GM13976 (cell line): ENCODE results near the gene SMYD3.

Experiments
- DNase-seq: peaks from one replicate; pipeline ENCODE4 v3.0.0; 2012; ENCODE audit warnings: low spot score
- CTCF ChIP-seq: IDR thresholded peaks from 2 replicates; pipeline ENCODE4 v1.5.1; 2012; ENCODE audit warnings: borderline replicate concordance, mild to moderate bottlenecking; ENCODE audit not compliant: insufficient read depth; ENCODE audit errors: extremely low read depth, missing control alignments, control extremely low read depth
- in situ Hi-C: fragments of 300-500 bp; cut with MboI; formaldehyde crosslinking; loops from one replicate; pipeline ENCODE4 v1.12.0; 2022; ENCODE audit warnings: low sequenced_read_pairs, mixed read lengths, inconsistent platforms; ENCODE audit not compliant: unreplicated experiment

The SMYD3 gene

DNA sequence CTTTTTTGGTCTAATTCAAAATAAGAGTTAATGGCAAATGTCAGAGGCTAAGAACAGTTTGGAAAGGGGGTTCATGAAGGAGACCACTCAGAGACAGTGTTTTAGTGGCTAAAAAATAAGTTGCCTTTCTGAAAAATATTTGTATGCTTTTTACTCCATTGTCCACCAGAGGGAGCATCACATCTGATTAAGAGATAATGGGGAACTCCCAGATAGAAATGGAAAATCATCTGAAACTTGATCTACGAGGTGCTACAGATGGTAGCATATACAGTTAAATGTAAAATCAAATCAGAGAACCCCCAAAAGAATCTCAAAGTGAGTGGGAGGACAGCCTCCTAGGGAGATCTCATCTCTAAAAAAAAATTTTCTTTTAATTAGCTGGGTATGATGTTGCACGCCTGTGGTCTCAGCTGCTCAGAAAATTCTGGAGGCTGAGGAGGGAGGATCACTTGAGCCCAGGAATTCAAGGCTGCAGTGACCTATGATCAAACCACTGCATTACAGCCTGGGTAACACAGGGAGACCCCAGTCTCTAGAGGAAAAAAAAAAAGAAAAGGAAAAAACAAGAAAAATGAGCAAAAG is 9.7 kb downstream of the SMYD3 start:
- peak; percentile 74 for DNase-seq
- peak; percentile 52 for TF ChIP-seq CTCF
- in situ Hi-C loops, result loop anchor here (5.0 kb wide), 1 partner anchor 200 kb away; no protein-coding TSS in a partner anchor

- in situ Hi-C loops, result no loop called here
- DNase-seq, result no peak
- TF ChIP-seq CTCF, result peak; percentile 54
Measured at GRCh38 chr1:246492611-246493245, 14.4 kb downstream of the SMYD3 start.

GRCh38 chr1:246491551-246492053 is 15.5 kb downstream of the SMYD3 start:
- in situ Hi-C loops, result no loop called here
- no peak for TF ChIP-seq CTCF
- no peak for DNase-seq

- no peak for DNase-seq
- in situ Hi-C loops, result no loop called here
- no peak for TF ChIP-seq CTCF
Measured at GRCh38 chr1:246488674-246489073, 18.4 kb downstream of the SMYD3 start.

DNA sequence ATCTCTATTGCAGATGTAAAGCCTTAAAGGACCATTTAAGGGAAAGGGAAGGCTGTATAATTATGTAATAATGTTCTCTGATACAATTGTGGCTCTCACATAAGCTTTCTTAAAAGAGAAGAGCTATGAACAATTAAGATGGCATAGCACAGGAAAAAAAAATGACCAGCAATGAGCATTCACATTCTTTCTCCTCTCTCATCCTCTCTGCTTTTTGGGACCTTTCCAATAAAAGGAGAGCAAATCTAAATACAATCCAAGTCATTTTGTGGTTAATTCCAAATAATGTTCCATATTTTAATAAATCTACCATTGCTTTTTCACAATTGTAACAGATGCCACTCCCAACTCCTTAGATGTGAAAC is 23.5 kb downstream of the SMYD3 start:
- in situ Hi-C loops, result no loop called here
- no peak for TF ChIP-seq CTCF
- DNase-seq, result no peak

DNA sequence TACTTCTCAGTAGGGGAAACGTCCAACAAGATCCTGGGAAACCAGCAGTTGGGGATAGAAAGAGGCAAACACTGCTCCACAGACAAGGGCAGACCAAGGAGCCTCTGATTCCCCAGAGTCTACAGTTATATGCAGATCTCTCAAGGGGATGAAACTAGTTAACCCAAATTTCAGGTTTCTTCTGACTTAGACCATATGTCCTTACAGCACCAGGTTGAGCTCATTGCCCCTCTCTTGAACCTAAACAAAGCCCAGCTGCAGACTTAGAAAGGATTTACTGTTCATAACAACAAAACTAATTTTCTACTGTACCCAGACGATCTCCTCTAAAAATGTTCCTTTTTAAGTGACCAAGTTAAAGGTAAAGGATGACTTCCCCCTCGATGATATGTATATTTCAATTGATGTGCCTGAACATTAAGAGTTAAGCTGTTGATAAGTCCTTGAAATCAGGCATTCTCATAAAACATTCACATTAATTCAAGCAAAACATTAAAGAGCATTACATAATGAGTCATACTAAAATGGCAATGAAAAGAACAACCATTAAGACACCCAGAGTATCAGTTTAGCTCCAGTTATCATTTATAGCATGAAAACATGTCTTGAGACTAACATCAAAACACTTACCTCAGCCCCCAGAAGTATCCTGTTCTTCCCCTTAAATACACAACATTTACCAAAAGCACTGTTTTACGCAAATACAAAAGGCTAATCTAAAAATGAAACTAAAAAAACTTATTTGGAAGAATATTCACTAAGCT is 24.1 kb downstream of the SMYD3 start:
- peak; percentile 35 for DNase-seq
- in situ Hi-C loops, result no loop called here
- TF ChIP-seq CTCF, result no peak
